GM18498 (cell line): ENCODE measurements around the gene PPP1R1B.

Experiments used
- ATAC-seq: cut with Tn5 transposase; IDR thresholded peaks from one replicate; pipeline ENCODE4 v1.9.1; 2021; ENCODE audit warnings: mild to moderate bottlenecking, moderate library complexity; ENCODE audit not compliant: unreplicated experiment

The PPP1R1B gene

DNA sequence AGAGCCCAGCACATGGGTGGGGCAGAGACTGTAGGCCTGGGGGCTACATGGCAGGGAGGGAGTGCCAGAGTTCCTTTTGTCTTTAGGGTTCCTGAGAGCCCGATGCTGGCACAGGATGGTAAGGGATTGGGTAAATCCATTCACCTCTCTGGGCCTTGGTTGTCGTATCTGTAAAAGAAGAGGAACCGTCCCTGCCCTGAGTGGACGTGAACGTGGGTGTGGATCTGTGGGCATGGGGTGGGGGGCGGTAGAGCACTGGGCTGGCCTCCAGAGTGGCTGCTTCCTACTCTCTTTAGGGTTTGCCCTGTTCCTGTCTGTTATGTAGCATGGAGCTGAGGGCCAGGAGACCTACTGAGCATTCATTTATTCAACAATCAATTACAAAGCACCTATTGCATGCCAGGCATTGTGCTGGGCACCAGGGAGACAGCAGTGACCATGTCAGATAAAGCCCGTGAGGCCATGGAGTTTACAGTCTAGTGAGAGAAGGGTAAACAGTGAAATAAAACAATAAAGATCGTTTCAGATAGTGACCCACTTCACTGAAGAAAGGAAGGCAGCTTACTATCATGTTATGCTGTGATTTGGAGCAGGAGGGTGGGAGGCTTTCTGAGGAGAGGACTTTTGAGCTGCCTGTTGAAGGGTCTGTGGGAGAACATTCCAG is 25.3 kb downstream of the PPP1R1B start:
- no peak for ATAC-seq

GRCh38 chr17:39652587-39653315 is 26.0 kb downstream of the PPP1R1B start:
- ATAC-seq = no peak

DNA sequence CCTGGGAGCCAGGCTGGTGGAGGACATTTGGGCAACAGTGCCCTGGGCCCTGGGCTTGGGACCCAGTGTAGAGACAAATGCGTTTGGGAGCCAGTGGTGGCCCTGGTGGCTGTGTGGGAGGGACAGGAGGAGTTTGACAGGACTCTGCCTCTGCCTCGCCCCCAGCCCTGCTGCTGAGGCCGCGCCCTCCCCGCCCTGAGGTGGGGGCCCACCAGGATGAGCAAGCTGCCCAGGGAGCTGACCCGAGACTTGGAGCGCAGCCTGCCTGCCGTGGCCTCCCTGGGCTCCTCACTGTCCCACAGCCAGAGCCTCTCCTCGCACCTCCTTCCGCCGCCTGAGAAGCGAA is 26.5 kb downstream of the PPP1R1B start:
- ATAC-seq = no peak

DNA sequence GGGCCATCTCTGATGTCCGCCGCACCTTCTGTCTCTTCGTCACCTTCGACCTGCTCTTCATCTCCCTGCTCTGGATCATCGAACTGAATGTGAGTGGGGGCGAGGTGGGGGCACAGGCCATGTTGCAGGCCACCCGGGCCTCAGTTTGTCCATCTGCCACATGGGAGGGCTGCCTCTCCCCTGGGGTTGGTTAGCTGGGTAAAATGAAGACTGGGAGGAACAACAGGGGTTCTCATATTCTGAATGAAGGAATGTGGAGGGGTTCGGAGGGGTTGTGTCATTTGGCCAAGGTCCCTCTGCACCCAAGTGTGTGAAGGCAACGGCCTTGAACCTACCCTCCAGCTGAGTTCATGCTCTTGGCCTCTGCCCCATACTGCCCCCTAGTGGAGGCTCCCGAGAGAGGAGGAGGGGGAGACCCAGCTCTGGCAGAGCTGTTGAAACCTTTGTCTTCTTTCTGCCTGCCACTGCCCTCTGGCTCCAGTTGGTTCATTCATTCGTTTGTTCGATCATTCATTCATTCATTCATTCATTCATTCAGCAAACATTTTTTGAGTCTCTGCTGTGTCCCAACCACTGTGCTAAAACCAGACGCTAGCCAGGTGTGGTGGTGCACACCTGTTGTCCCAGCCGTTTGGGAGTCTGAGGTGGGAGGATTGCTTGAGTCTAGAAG is 27.0 kb downstream of the PPP1R1B start:
- ATAC-seq = no peak

DNA sequence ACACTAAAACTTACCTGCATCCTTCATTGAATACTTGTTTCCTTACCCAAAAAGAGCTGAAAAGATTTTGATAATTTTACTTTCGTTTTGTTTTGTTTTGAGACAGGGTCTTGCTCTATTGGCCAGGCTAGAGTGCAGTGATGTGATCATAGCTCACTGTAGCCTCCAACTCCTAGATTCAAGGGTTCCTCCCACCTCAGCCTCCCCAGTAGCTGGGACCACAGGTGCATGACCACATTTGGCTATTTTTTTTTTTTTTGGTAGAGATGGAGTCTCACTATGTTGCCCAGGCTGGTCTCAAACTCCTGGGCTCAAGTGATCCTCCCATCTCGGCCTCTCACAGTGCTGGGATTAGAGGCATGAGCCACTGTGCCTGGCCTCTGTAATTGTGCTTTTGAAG is 28.4 kb downstream of the PPP1R1B start:
- ATAC-seq = no peak

DNA sequence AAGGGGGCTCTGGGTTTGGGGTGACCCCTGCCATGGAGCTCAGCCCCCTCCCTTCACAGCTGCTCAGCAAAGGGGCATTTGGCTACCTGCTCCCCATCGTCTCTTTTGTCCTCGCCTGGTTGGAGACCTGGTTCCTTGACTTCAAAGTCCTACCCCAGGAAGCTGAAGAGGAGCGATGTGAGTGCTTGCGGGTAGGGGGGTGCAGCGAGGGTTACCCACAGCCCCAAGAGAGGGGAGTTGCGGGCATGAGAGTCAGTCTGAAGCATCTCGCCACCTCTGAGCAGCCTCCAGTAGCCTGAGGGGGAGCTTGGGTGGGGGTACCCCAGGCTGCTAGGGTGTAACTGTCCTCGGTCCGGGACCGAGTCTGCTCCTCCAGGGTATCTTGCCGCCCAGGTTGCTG is 31.6 kb downstream of the PPP1R1B start:
- no peak for ATAC-seq

DNA sequence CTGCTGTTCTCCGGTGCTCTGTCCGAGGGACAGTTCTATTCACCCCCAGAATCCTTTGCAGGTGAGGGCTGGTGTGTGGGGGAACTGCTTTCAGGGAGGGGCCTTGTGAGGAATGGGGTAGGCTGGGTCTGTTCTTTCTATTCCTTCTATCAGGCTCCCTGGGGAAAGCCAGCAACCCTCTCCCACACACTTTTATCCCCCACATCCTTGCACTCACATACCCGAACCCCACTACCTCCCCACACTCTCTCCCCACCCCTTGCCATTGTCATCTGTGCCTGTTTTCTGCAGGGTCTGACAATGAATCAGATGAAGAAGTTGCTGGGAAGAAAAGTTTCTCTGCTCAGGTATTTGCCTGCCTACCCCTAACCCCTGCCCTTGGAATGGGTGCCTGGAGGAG is 32.0 kb downstream of the PPP1R1B start:
- ATAC-seq = no peak

DNA sequence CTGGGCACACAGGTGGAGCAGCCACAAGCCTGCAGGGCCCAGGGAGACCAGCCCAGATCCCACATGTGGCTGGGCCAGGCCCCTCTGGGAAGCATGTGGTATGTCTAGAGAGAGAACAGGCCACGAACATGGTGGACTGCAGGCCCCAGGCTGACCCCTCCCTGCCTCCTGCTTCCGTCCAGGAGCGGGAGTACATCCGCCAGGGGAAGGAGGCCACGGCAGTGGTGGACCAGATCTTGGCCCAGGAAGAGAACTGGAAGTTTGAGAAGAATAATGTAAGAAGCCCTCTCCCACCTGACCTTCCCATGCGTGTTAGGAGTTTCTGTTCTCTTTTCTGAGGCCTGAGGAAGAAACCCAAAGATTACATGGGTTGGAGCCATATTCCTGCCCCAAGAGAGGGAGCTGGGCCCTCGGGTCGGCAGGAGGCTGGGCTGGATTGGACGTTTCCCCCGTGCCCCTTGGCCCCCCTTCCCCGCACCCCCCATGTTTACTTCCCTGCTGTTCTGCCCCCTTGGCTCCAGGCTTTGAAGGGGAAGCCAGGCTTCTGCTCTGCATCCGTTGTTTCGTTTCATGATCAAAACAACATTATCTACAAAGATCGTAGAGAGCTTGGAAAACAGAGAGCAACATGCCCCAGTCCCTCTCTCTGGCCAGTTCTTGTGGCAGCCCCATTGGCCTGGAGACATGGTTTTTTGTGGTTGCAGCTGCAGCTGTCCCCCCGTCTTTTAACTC is 32.7 kb downstream of the PPP1R1B start:
- ATAC-seq = no peak

DNA sequence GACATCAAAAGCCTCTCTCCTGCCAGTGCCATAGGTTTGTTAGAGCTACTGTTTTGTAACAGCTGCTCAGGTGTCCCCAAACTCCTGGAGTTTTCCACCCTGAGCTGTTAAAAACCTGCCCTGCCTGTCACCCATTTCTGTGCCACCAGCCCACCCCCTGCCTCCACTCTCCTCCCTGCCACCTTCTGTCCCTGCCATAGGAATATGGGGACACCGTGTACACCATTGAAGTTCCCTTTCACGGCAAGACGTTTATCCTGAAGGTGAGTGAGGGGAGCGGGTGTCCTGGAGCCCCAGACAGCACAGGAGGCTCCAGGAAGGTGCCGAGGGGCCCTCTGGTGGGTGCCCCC is 33.2 kb downstream of the PPP1R1B start:
- ATAC-seq = no peak

- ATAC-seq = no peak
Observed at GRCh38 chr17:39660397-39661385, 33.9 kb downstream of the PPP1R1B start.

GRCh38 chr17:39661744-39662541 is 35.2 kb downstream of the PPP1R1B start:
- ATAC-seq = no peak

- ATAC-seq = no peak
Observed at GRCh38 chr17:39662551-39663339, 36.0 kb downstream of the PPP1R1B start.

DNA sequence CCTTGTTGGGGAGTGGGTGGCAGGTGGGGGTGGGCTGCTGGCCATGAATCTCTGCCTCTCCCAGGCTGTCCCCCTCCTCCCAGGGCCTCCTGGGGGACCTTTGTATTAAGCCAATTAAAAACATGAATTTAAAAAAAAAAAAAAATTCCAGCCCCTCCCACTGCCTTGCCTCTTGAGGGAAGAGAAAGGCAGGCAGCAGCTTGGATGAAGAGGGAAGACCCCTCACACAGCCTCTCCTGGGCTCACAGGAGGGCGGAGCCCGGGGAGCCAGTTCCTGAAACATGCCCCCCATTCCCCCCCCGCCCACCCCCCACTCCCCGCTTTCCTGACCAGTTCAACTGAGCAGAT is 36.6 kb downstream of the PPP1R1B start:
- no peak for ATAC-seq

DNA sequence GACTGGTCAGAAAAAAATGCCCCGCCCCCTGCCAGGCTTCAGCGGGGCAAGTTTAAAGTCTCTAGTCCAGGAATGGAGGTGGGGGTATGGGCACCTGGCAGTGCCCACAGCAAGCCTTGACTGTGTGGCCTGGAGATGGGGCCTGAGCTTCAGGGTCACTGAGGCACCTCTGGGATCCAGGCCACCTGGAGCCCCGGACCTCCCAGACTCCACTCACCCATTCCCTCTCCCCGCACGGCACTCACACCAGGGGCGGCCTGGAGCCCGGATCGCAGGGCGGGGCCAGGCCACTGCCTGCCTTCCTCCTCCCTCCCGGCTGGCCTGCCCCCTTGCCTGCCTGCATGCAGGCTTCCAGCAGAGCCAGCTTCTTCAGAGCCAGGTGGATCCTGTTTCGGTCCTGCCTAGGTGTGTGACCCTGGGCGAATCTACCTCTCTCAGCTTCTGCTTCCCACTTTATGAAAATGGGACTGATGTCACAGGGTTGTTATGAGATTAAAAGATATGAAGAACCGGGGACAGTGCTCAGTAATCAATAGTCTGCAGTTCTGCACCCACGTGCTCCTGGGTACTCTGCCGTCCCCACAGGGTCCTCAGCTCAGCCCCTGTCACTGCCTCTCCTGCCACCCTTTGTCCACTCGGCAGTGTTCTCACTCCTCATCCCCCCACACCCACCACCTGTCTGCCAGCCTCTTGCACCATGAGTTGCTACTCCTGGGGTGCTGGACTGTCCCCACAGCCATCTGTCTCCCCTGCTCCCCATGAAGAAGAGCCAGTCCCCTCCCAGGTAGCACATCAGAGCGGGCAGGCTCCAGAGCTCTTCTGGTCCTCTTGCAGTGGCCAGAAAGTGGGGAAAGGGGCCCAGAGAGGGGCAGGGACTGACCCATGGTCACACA is 37.2 kb downstream of the PPP1R1B start:
- ATAC-seq = no peak

DNA sequence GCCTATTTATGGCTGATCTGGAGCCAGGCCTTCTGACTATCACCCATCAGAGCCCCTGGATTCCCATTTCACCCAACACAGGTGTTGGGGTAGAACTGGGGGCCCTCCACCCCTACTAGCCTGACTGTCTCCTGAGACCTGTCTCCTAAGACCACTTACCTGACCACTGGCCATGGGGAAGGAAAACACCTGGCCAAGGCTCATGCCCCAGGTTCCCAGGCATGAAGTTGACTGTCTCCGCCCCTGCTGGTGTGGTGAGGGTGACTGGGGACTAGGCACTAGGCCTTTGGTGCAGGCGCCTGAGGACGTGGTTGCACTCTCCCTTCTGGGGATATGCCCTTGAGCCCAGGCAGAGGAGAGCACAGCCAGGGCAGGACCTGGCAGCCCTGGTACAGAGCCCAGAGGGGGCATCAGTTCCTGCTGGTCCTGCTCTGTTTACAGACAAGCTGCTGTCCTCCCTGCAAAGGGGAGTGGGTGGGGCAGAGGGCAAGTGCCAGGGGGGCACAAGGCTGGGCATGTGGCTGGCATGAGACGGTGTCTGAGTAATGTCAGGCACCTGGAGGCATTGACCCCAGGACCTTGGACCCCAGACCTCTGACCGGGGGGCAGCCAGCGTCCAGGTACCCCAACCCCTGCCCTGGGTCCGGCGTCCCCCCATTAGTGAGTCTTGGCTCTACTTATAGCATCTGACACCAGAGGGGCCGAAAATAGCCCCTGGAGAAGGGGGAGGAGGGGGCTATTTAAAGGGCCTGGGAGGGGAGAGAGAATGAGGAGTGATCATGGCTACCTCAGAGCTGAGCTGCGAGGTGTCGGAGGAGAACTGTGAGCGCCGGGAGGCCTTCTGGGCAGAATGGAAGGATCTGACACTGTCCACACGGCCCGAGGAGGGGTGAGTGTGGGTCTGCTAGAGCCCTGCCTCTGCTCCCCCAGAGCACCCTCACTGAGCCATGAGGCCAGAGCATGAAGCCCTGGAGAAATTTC is 38.1 kb downstream of the PPP1R1B start, which contains the start of gene TCAP:
TCAP (plus strand) TSS at position 769 of the 981 bp plus-strand sequence; CDS start at position 780, 11 bp downstream.
- ATAC-seq = no peak

- no peak for ATAC-seq
Observed at GRCh38 chr17:39665642-39666224, 39.0 kb downstream of the PPP1R1B start.
